BE2C (cell line): ENCODE results near the gene FGB.

ENCODE experiments used
- DNase-seq: peaks from one replicate; pipeline ENCODE4 v3.0.0-alpha.2; 2020
- H3K27me3 ChIP-seq: fragments of 250-450 bp; sonication (Bioruptor Pico); 2 replicates; pipeline ENCODE4 v1.5.1; 2020; ENCODE audit warnings: mild to moderate bottlenecking
- H3K36me3 ChIP-seq: fragments of 250-450 bp; sonication (Bioruptor Pico); 2 replicates; pipeline ENCODE4 v1.5.1; 2020; ENCODE audit warnings: mild to moderate bottlenecking
- H3K4me1 ChIP-seq: fragments of 250-450 bp; sonication (Bioruptor Pico); 2 replicates; pipeline ENCODE4 v1.5.1; 2020
- H3K4me3 ChIP-seq: 2 replicates; pipeline ENCODE4 v1.5.1; 2011; ENCODE audit warnings: low read depth, low read length
- H3K9me3 ChIP-seq: fragments of 250-450 bp; sonication (Bioruptor Pico); 2 replicates; pipeline ENCODE4 v1.5.1; 2020
- TF ChIP-seq, protein P1 (sequence below): IDR thresholded peaks from 2 replicates; pipeline ENCODE4 v1.5.1; 2012; ENCODE audit warnings: mild to moderate bottlenecking, low read depth, low read length

FGB gene

DNA sequence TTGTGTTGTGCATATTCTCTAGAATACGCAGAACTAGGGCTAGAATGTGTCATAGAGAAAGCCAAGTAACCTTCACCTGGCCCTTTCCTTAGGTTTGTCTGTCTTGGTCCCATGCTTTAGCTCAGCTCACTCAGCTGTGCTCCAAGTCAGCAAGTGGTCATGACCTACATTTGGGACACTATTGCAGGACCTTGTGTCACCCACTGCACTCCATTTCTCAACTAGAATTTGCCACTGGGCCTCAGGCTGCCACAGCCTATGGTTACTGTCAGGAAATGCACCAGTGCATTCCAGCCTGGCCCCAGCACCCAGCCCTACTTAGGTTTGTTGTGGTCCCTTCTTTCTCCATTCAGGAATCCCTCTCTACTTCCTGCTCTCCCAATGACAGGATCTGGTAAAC lies 57.3 kb downstream of the FGB start:
- Histone ChIP-seq H3K4me3 (no peak overlapping the region), H3K36me3 (no peaks in the 10 kb centered on the region), H3K4me1 (no peaks in the 10 kb centered on the region), H3K9me3 (no peaks in the 10 kb centered on the region), H3K27me3 (peaks cover 3% of the 10 kb centered on the region)
- TF ChIP-seq, protein P1, sequence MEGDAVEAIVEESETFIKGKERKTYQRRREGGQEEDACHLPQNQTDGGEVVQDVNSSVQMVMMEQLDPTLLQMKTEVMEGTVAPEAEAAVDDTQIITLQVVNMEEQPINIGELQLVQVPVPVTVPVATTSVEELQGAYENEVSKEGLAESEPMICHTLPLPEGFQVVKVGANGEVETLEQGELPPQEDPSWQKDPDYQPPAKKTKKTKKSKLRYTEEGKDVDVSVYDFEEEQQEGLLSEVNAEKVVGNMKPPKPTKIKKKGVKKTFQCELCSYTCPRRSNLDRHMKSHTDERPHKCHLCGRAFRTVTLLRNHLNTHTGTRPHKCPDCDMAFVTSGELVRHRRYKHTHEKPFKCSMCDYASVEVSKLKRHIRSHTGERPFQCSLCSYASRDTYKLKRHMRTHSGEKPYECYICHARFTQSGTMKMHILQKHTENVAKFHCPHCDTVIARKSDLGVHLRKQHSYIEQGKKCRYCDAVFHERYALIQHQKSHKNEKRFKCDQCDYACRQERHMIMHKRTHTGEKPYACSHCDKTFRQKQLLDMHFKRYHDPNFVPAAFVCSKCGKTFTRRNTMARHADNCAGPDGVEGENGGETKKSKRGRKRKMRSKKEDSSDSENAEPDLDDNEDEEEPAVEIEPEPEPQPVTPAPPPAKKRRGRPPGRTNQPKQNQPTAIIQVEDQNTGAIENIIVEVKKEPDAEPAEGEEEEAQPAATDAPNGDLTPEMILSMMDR, result no peak
- DNase-seq, result no peak
